ENCODE measurements around the gene SSR1.
"Not testable (repeated sequence)": the region's sequence is repeated elsewhere in the genome, so short reads cannot be mapped to it uniquely, and the experiment has no call there.

Gene SSR1

DNA sequence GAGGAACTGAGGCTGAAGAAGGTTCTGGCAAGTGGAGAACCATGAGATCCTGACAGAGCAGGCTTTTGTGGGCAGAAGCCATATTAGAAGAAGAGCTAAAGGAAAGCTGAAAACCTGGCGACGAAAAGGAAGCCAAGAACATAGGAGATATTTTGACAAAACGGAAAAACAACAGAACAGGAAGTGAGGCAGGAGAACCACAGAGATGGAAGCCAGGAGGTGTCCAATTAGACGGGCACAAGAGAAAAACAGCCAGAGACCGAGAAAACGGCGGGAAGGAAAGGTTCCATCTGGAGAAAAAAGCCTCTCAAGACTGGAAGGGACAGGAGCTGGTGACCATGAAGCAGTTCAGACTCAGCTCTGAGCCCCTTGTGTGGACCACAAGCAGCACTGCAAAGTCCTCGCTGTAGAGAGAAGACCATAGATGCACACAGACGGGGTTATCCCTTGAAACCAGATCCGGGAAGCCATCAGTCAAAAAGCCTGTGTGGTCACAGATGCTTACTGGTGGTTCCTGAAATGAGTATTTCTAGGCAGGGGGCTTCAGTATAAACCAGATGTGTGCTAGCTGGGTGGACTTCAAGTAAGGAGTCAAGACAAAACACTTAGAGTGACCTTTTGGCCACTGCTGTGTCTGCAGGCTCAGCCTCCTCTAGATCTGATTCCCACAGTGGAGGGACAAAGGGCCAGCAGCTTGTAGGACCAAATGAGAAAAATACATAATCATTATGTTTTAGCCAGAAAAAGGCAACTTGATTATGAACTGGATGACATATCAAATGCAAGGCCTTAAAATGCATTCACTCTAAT lies 30.7 kb downstream of the SSR1 start:
- DNase-seq = no peak

DNA sequence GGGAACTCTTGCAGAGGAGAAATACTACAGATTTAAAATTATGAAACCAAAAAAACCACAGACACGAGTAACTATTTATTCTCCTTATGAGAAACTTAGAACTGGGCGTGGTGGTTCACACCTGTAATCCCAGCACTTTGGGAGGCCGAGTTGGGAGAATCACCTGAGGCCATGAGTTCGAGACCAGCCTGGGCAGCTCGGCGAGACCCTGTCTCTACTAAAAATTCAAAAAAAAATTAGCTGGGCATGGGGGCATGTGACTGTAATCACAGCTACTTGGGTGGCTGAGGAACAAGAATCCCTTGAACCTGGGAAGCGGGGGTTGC lies 36.8 kb downstream of the SSR1 start:
- no peak for DNase-seq

DNA sequence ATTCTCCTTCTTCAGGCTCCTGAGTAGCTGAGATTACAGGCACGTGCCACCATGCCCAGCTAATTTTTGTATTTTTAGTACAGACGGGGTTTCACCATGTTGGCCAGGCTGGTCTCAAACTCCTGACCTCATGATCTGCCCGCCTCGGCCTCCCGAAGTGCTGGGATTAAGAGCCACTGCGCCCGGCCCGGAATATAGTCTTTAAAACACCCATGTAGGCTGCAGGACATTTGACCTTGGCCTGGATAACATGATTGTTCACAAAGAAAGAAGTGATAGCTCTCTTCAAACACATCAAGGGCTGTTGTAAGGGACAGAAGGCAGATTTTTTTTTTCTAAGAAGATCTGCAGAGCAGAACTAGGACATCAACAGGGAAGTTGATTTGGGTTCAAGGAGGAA lies 38.5 kb downstream of the SSR1 start:
- DNase-seq = not testable (repeated sequence)

DNA sequence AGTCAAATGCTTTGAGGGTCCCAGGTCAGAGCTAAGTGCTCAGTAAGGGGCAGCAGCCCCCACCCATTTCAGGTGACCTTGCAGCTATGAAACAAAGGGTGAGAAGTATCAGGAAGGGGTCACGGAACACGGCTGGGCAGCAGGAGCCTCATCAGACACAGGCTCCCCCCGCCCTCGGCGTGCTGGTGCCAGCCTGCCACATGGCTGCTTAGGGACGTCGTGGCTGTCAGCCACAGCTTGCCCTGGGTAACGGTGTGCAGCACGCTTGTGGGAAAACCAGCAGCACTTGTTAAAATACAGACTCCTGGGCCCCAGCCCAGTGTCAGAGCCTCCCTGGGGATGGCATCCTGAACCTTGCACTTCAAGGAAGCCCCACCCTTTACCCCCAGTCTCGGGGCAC lies 39.3 kb downstream of the SSR1 start:
- no peak for DNase-seq

DNA sequence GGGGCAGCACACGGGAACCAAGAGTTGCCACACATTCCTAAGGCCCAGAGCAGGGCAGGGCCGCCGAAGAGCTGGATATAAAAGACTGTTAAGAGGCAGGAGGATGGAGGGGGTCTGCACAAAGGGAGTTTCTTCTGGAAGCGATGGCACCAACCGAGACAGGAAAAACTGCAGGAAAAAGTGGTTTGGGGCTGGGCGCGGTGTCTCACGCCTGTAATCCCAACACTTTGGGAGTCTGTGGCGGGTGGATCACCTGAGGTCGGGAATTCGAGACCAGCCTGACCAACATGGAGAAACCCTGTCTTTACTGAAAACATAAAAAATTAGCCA lies 41.8 kb downstream of the SSR1 start:
- DNase-seq = no peak

DNA sequence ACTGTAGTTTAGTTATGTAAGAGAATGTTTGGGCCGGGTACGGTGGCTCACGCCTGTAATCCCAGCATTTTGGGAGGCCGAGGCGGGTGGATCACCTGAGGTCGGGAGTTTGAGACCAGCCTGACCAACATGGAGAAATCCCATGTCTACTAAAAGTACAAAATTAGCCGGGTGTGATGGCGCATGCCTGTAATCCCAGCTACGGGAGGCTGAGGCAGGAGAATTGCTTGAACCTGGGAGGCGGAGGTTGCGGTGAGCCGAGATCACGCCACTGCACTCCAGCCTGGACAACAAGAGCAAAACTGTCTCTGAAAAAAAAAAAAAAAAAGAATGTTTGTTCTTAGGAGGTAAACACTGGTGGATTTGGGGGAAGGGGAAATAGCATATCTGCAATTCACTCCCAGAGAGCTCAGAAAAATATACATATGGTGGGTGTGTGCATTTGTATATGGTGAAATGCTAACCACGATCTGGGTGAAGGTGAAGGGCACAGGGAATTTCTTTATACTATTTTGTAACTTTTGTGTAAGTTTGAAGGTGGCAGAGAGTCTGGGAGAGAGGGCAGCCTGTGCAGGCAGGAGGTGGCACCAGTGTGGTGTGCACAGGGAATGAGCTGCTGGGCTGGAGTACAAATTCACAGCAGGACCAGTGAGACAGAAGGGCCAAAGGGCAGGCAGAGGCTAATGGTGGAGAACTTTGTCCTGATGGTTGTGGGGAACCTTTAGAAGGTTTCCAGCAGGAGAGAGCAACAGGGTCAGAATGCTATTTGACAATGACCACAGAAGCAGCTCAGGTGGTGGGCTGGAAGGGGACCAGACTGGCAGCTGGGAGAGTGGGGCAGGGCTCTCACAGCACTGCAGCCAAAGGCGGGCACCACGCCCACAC lies 42.4 kb downstream of the SSR1 start:
- DNase-seq = peak in 3 of 58 donors; percentile 23 to 58 (median 41)

DNA sequence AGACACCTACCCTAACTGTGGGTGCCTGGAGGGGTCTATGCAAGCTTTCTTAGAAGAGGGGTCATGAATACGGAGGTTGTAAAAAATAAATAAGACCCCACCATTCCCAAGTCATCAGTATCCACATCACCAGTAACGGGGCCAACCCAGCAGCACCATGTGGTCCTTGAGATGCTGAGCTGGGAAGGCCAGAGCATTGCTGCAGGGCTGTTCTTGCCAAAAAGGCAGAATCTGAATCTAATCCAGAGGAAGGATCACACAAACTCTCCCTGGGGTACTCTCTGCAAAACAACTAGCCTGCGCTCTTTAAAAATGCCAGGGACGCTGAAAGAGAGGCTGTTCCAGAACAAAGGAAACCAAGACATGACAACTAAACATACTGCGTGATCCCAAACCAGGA lies 43.2 kb downstream of the SSR1 start:
- DNase-seq = no peak

DNA sequence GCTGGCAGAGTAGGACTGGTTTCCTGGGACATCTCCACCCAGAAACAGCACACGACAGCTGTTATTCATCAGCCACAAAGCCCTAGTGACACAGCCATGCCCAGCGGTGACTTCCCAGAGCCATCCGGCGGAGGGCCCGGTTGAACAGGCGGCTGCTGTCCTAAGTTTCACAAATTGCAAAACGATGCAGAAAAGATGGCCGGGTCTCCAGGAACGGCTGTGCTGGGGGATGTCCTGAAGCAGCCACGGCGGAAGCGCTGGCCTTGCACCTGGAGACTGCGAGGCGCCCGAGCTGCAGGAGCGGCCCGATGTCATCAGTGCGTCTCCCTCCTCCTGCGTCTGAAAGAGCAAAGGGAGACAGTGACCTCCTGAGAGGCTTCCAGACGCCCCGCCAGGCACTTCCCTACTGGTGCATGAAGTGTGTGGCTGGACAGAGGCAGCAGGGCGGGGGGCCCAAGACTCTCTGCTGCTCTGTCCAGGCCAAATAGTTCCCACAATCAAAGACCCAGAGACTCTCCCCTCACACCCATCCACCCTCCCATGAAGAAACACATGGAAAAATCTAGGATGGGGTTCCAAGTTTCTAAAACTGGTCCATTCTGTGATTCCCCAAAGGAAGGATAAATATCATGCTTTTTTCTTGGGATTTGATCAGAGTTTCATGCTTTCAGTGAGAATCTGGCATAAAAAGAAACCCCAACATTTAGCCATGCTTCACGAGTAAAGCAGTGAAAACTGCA lies 44.0 kb downstream of the SSR1 start:
- DNase-seq = no peak

DNA sequence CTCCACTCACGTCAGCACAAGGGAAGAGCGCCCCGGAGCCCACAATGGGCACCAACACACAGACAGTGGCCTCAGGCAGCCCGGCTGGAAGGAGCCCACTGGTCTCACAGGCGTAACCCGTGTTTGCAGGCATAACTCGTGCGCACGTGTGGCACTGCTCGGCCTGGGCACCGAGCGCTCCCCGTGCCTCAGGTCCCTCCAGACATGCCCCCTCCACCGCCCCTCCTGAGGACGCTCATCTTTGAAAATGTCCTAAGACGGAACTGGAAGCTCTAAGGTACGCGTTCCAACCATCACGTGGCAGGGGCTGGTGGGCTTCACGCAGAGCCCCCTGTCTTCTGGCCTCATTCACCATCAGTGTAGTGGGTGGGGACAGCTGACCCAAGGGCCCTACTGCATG lies 44.6 kb downstream of the SSR1 start:
- no peak for DNase-seq

DNA sequence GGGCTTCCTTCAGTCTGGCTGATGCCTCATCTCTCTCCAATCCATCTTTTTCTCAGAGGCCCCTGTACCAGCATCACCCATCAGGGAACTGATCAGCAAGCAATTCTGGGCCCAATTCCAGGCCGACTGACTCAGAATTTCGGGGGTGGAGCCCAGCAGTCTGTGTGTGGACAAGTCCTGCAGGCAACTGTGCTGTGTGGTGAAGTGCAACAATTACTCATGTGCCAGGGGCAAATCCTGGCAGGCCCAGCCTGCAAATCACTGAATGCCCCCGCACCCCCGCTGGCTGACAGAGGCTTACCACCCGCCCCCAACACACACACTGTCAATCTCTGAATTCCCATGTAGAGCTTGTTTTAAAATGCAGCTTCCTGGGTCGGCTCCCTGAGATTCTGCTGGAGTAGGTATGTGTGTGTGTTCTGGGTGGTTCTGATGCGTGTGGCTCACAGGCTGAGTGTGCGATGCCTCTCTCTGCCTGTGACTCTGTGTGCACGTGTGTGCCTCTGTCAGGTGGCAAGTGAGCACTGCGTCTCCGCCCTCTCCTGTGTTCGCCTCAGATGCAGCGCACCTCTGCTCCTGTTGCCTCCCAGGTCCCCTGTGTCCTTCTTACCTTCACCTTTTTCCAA lies 45.4 kb downstream of the SSR1 start:
- peak in 54 of 58 donors; percentile 19 to 92 (median 66) for DNase-seq

DNA sequence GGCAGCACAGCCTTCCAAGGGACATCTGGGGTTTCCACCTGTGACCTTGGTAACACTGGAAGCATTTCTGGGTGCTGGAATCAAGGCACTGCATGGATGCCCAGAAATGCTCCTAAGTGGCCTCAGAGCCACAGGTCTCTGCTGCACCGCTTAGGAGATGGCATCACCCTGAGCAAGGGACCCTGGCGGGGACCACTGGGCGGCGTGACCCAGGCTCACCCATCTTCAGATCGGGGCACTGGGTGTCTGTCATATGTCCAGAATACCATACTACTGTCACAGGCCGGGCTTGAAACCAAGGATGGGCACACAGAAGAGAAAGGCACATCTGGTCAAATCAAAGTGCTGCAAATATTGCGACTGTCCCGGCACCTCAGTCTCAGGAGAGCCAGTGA lies 45.9 kb downstream of the SSR1 start:
- DNase-seq = no peak

DNA sequence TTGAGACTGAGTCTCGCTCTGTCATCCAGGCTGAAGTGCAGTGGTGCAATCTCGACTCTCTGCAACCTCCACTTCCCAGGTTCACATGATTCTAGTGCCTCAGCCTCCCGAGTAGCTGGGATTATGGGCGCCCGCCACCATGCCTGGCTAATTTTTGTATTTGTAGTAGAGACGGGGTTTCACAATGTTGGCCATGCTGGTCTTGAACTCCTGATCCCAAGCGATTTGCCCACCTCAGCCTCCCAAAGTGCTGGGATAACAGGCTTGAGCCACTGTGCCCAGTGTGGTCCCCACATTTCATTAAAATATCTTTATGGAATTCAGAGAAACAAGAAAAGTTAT lies 47.6 kb downstream of the SSR1 start:
- not testable (repeated sequence) for DNase-seq

DNA sequence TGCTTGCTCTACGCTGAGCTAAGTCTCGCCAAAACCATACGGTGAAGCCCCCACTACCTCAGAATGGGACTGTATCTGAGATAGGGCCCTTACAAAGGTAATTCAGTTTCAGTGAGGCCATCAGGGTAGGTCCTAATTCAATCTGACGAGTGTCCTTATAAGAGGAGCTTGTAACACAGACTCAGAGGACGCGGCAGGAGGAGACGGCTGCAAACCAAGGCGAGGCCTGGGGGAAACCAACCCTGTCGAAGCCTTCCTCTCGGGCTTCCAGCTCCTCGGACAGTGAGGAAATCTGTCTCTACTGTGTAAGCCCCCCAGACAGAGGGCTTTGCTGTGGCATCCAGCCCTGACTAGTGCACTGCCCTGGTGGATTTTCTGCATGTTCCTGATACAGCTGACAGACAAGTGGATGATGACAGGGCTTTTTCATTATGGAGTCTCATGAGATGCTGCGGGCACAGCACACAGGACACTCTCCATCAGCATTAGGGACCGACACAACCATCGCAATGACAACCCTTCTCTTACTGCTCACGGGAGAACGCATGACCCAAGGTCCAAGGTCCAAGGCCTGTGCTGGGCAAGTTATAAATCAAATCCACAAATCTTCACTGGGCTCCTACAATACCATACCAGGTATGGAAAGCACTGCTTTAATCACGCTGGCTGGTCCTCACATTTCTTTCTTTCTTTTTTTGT lies 48.2 kb downstream of the SSR1 start:
- DNase-seq = no peak

DNA sequence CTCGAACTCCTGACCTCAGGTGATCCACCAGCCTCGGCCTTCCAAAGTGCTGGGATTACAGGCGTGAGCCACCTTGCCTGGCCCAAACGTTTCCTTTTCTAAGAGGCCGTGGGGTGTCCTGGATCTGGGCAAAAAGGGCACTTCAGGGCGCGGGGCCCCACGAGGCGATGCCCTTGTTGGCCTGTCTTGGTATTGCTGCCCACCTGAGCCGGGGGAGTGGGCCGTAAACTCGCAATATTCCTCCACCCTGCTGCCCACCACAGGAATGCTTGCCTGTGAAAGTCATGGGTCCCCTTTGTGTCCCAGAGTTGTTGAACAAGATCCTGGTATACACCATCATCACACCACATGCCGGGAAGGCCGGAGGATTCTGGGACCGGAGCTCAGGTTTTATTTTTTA lies 49.0 kb downstream of the SSR1 start:
- DNase-seq = no peak

DNA sequence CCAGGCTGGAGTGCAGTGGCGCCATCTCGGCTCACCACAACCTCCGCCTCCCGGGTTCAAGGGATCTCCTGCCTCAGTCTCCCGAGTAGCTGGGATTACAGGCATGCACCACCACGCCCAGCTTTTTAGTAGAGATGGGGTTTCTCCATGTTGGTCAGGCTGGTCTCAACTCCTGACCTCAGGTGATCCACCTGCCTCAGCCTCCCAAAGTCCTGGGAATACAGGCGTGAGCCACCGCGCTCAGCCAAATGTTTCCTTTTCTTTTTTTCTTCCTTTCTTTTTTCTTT lies 49.5 kb downstream of the SSR1 start:
- DNase-seq = not testable (repeated sequence)

DNA sequence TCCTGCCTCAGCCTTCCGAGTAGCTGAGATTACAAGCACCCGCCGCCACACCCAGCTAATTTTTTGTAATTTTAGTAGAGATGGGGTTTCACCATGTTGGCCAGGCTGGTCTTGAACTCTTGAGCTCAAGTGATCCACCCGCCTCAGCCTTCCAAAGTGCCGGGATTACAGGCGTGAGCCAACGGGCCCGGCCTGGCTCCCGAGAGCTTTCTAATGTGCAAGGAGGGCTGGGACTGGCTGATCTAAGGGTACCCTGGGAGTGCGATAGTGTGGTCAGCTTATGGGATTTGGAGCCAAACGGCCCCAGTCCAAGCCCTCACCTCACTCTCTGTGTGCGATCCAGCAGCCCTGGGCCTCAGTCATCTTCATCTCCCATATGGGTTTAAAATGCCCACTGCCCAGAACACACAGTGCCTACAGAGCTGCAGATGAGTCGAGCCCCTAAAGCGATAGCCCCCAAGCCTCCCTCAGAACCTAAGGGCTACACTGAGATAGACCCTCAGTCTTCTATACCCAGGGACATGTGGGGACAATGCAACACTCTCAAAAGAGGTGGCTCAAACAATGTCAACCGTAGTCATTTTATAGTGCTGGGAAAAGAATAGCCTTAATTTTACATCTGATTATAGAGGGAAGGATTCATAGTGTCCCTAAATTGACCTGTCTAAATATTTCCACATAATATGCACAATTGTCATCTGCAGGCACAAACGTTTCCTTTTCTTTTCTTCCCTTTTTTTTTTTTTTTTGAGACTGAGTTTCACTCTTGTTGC lies 50.1 kb downstream of the SSR1 start:
- DNase-seq = no peak

DNA sequence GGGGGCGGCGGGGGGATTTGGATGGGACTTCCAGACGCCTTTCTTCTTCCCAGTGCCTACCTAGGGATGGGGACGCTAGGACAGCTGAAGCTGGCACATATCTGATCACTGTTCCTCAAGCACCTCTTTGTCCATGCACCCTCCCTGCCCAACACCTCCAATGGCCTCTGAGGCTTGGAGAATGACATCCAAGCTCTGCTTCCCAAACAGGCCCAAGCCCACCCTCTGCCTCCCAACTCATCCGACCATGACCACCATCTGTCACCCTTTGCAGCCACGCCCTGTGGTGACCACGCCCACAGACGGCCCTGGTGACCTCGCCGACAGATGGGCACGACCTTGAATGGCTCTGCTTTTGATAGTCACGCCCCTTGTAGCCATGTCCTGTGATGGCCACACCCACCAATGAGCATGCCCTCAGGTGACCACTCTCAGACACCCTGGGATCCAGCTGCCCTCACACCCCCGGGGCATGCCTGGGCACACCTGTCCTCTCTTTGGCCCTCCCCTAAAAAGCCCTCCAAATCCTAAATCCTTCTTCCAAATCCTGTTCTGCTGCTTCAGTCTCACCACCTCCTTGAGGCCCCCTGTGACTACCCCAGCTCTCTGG lies 51.0 kb downstream of the SSR1 start:
- peak in 1 of 58 donors; percentile 16 for DNase-seq

DNA sequence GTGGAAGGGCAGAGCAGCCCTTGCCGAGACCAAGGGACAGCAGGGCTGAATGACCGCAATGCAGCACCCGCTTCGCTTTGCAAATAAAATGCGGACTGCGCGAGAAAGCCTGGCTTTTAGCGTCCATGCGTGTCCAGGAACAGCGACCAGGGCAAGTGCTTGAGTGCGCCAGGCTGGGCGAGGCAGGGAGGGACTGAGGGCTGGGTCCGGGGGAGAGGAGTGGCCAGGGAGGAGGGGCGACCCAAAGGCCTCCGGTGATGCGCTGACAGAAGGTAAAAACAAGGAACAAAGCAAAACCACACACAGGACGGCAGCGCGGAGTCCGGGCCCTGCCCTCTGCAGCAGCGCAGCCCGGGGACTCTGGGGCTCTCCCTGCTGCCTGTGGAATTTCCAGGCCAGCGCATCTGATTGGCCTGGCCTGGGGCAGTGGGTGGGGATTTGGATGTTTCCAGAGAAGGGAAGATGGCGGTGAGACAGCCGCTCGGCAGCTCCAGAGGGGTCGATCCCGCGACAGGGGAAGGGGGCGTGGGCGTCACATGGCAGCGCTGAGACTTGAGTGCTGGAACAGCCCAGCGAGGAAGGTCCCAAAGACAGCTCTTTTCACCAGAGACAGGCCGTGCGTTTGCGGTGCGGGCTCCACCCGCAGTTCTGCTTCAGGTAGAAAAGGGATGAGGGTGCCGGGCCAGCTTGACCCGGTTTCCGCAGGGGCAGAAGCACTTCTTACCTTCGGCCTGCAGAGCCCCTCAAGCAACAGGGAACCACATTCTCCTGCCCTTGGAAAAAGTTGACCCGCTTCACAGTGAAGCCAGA lies 51.8 kb downstream of the SSR1 start:
- DNase-seq = peak in 57 of 58 donors; percentile 17 to 85 (median 72)

Measured in anterior cingulate cortex (tissue), 58 donors.